K562 treated with DMSO at 1 percent for 4 hours (cell line): ENCODE measurements around the gene ATP7B. TPM values are rescaled to one million over a fixed set of nuclear protein-coding genes. Genes with fewer than 3 reads are reported as not detected.

Source experiments
- total RNA-seq: library from RNA; unstranded; fragments of 300-600 nt; gene quantifications from 2 replicates; pipeline ENCODE4 v1.2.3, GENCODE V29; 2022; ENCODE audit not compliant: insufficient read depth

ATP7B gene
- total RNA-seq: 7.8 and 8.9 TPM in 2 replicates

GRCh38 chr13:52010890-52011631 is at the start of gene ATP7B:
TSS of gene ATP7B (minus strand) at chr13:52011450. CDS start at chr13:52011337, 113 bp downstream.

DNA sequence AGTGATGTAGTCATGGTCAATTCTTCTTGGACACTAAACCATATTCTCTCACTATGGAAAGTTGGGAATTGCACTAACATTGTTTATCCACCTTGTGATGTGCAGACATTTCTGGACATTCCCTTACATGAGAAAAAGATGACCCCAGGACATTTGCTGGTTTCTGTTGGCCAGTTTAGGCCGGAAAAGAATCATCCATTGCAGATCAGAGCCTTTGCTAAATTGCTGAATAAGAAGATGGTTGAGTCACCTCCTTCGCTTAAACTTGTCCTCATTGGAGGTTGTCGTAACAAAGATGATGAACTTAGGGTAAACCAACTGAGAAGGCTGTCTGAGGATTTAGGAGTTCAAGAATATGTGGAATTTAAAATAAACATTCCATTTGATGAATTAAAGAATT is 13.2 kb upstream of the ATP7B start, which contains the start of gene UTP14C:
UTP14C (plus strand) TSS at position 211 of the 400 bp plus-strand sequence. CDS start 4,114 bp downstream, outside the sequence.

DNA sequence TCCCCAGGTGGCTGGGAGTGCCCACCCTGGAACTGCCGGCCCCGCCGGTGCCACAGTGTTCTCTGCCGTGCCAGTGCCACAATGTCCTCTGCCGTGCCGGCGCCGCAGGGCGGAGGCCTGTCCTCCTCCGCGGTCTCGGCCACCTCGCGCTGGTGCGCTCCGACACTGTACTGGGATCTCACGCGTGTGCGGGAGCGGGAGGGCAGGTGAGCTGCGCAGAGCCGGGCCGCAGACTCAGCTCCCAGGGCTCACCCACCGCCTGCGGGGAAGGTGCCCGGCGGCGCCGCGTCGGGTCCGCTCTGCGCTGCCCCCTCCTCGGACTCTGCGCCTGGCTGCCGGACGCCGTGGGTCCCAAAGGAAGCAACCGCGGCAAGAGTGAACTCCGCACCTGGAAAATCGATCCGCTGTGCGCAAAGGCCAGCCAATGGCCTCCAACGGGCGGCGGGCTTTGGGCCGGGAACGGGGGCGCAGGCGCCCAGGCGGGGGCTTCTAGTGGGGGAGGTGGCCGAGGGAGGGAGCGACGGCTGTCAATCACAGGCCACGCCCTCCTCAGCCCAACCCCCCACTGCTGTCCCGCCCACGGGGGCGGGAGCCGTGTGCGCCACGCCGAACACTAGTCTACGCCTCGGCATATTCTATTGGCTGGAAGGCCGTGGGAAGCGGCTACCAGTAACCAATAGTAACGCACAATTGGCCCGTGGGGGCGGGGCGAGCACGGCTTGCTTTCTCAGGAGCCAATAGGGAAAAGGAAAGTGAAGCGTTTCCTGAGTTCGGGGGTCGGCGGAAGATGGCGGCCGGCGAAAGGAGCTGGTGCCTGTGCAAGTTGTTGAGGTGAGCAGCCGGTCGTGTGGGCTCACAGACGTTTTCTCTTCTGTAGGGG is 622 bp upstream of the ATP7B start, which contains the start of gene ALG11:
ALG11 (plus strand) TSS at position 767 of the 880 bp plus-strand sequence; CDS start at position 788, 21 bp downstream.

Other genes with a start within 250 kb of the ATP7B start
- gene DHRS12, start 207.3 kb downstream of the ATP7B start, total RNA-seq: 1.4 and 2.1 TPM in 2 replicates
- not detected in 2 replicates for gene TMEM272, start 166.3 kb downstream of the ATP7B start, total RNA-seq
- not detected in 2 replicates for gene CCDC70, start 149.5 kb downstream of the ATP7B start, total RNA-seq
- gene ALG11, start 948 bp upstream of the ATP7B start, total RNA-seq: 4.4 and 7.4 TPM in 2 replicates
- gene UTP14C, start 13.2 kb upstream of the ATP7B start, total RNA-seq: 5.6 and 5.9 TPM in 2 replicates
- gene NEK5, start 117.6 kb upstream of the ATP7B start, total RNA-seq: 0.56 TPM in 1 of 2 replicates, not detected in the other
- gene NEK3, start 148.1 kb upstream of the ATP7B start, total RNA-seq: 6.0 and 7.2 TPM in 2 replicates